H9 (cell line): Measurements from ENCODE around the gene IL4. TPM values are rescaled to one million over a fixed set of nuclear protein-coding genes. Genes with fewer than 3 reads are reported as not detected.

ENCODE experiments used
- DNase-seq: peaks from one replicate; pipeline ENCODE4 v3.0.0-alpha.2; 2017
- H2AFZ ChIP-seq: one replicate; pipeline ENCODE4 v1.6.1; 2013; ENCODE audit warnings: mild to moderate bottlenecking, low read length, control low read depth, moderate library complexity
- H2AK5ac ChIP-seq: 2 replicates; pipeline ENCODE4 v1.6.1; 2013; ENCODE audit warnings: low read length, control low read depth, mixed read lengths; ENCODE audit not compliant: insufficient read length
- H2BK120ac ChIP-seq: one replicate; pipeline ENCODE4 v1.6.1; 2013; ENCODE audit warnings: low read depth, mild to moderate bottlenecking, low read length, control low read depth, inconsistent platforms; ENCODE audit not compliant: poor library complexity, severe bottlenecking
- H2BK12ac ChIP-seq: 2 replicates; pipeline ENCODE4 v1.6.1; 2013; ENCODE audit warnings: low read length, control low read depth, mixed read lengths, low read depth; ENCODE audit not compliant: insufficient read length
- H2BK15ac ChIP-seq: 2 replicates; pipeline ENCODE4 v1.6.1; 2013; ENCODE audit warnings: low read depth, low read length, control low read depth
- H2BK20ac ChIP-seq: one replicate; pipeline ENCODE4 v1.6.1; 2013; ENCODE audit warnings: low read depth, mild to moderate bottlenecking, low read length, control low read depth, inconsistent platforms; ENCODE audit not compliant: poor library complexity, severe bottlenecking
- H2BK5ac ChIP-seq: 2 replicates; pipeline ENCODE4 v1.6.1; 2013; ENCODE audit warnings: low read length, control low read depth, mixed read lengths; ENCODE audit not compliant: insufficient read length
- H3K14ac ChIP-seq: 2 replicates; pipeline ENCODE4 v1.6.1; 2013; ENCODE audit warnings: low read length, control low read depth; ENCODE audit not compliant: insufficient read depth
- H3K18ac ChIP-seq: 2 replicates; pipeline ENCODE4 v1.6.1; 2013; ENCODE audit warnings: low read depth, mild to moderate bottlenecking, mixed read lengths, low read length, control low read depth; ENCODE audit not compliant: insufficient read length
- H3K23ac ChIP-seq: 2 replicates; pipeline ENCODE4 v1.6.1; 2013; ENCODE audit warnings: low read length, control low read depth, mixed read lengths, low read depth; ENCODE audit not compliant: insufficient read length
- H3K23me2 ChIP-seq: 2 replicates; pipeline ENCODE4 v1.6.1; 2013; ENCODE audit warnings: low read depth, mild to moderate bottlenecking, mixed read lengths, low read length, control low read depth; ENCODE audit not compliant: insufficient read length, poor library complexity, severe bottlenecking
- H3K27ac ChIP-seq: 2 replicates; pipeline ENCODE4 v1.5.1; 2013; ENCODE audit warnings: low read length, control low read depth, mixed read lengths, low read depth; ENCODE audit not compliant: insufficient read length
- H3K27me3 ChIP-seq: 2 replicates; pipeline ENCODE4 v1.6.1; 2013; ENCODE audit warnings: low read length, control low read depth, inconsistent platforms; ENCODE audit not compliant: insufficient read depth
- H3K4ac ChIP-seq: 2 replicates; pipeline ENCODE4 v1.6.1; 2013; ENCODE audit warnings: low read depth, mild to moderate bottlenecking, control low read depth, inconsistent platforms, low read length, moderate library complexity
- H3K4me1 ChIP-seq: 2 replicates; pipeline ENCODE4 v1.6.1; 2013; ENCODE audit warnings: low read length, control low read depth, inconsistent platforms; ENCODE audit not compliant: insufficient read depth
- H3K4me2 ChIP-seq: 2 replicates; pipeline ENCODE4 v1.6.1; 2013; ENCODE audit warnings: low read length, control low read depth, mixed read lengths; ENCODE audit not compliant: insufficient read length, insufficient read depth
- H3K56ac ChIP-seq: 2 replicates; pipeline ENCODE4 v1.6.1; 2013; ENCODE audit warnings: low read depth, mild to moderate bottlenecking, mixed read lengths, low read length, control low read depth; ENCODE audit not compliant: insufficient read length
- H3K79me1 ChIP-seq: 2 replicates; pipeline ENCODE4 v1.6.1; 2013; ENCODE audit warnings: low read depth, mild to moderate bottlenecking, moderate library complexity, low read length, control low read depth, inconsistent platforms; ENCODE audit not compliant: insufficient read depth, poor library complexity, severe bottlenecking
- H3K79me2 ChIP-seq: 2 replicates; pipeline ENCODE4 v1.6.1; 2013; ENCODE audit warnings: low read length, control low read depth, inconsistent platforms; ENCODE audit not compliant: insufficient read depth
- H3K9ac ChIP-seq: 2 replicates; pipeline ENCODE4 v1.6.1; 2013; ENCODE audit warnings: low read length, control low read depth, mixed read lengths; ENCODE audit not compliant: insufficient read length; ENCODE audit errors: extremely low read depth
- H3K9me3 ChIP-seq: one replicate; pipeline ENCODE4 v1.6.1; 2013; ENCODE audit warnings: low read depth, low read length, inconsistent platforms; ENCODE audit not compliant: control insufficient read depth
- H3T11ph ChIP-seq: one replicate; pipeline ENCODE4 v1.6.1; 2013; ENCODE audit warnings: mild to moderate bottlenecking, low read length, control low read depth, inconsistent platforms
- H4K20me1 ChIP-seq: one replicate; pipeline ENCODE4 v1.6.1; 2013; ENCODE audit not compliant: control insufficient read depth, insufficient read length, insufficient read depth
- H4K5ac ChIP-seq: 2 replicates; pipeline ENCODE4 v1.6.1; 2013; ENCODE audit warnings: low read depth, mild to moderate bottlenecking, mixed read lengths, low read length, control low read depth; ENCODE audit not compliant: insufficient read length
- H4K8ac ChIP-seq: replicated peaks from 2 replicates; pipeline ENCODE4 v1.6.1; 2013; ENCODE audit warnings: low read length, control low read depth, mixed read lengths, low read depth; ENCODE audit not compliant: insufficient read length
- H4K91ac ChIP-seq: 2 replicates; pipeline ENCODE4 v1.6.1; 2013; ENCODE audit warnings: low read depth, mild to moderate bottlenecking, moderate library complexity, mixed read lengths, low read length, control low read depth; ENCODE audit not compliant: insufficient read length
- H3K27ac Mint-ChIP-seq, 3 experiments: 2 replicates in 2 of 3; 3 replicates in 1 of 3; pipeline ENCODE4 v1.8.0; 2020 to 2021; ENCODE audit warnings: mixed read lengths in 3 of 3, mild to moderate bottlenecking in 1 of 3, moderate library complexity in 1 of 3
- H3K27me3 Mint-ChIP-seq: 2 replicates; pipeline ENCODE4 v1.8.0; 2021; ENCODE audit warnings: low read depth, mild to moderate bottlenecking, moderate library complexity, mixed read lengths
- H3K36me3 Mint-ChIP-seq, 3 experiments: 2 replicates in 2 of 3; 3 replicates in 1 of 3; pipeline ENCODE4 v1.8.0; 2020 to 2021; ENCODE audit warnings: low read depth in 3 of 3, mixed read lengths in 3 of 3; ENCODE audit not compliant: insufficient read depth in 1 of 3
- H3K4me1 Mint-ChIP-seq, 2 experiments: 2 replicates each; pipeline ENCODE4 v1.8.0; 2020; ENCODE audit warnings: mixed read lengths in 2 of 2
- H3K4me3 Mint-ChIP-seq, 2 experiments: 2 replicates in 1 of 2; 3 replicates in 1 of 2; pipeline ENCODE4 v1.8.0; 2020 to 2021; ENCODE audit warnings: mild to moderate bottlenecking in 2 of 2, mixed read lengths in 2 of 2, moderate library complexity in 1 of 2
- H3K9me3 Mint-ChIP-seq, 2 experiments: 2 replicates in 1 of 2; 3 replicates in 1 of 2; pipeline ENCODE4 v1.8.0; 2020; ENCODE audit warnings: mild to moderate bottlenecking in 2 of 2, mixed read lengths in 2 of 2, moderate library complexity in 1 of 2
- CTCF ChIP-seq: fragments of 200-600 bp; sonication (generic); conservative IDR thresholded peaks from 3 replicates; pipeline ENCODE4 v1.8.0; 2021; ENCODE audit warnings: antibody characterized with exemption, mild to moderate bottlenecking
- WGBS: extraction: QIAGEN DNeasy Blood & Tissue Kit; methylation state at CpG from one replicate; pipeline ENCODE4 v1.1.7; 2013; ENCODE audit warnings: missing lambda C conversion rate, low lambda C conversion rate, mixed read lengths; ENCODE audit not compliant: insufficient read length; ENCODE audit errors: extremely low coverage; 5-methylcytosine and 5-hydroxymethylcytosine counted together
- total RNA-seq: library from RNA; stranded (reverse); gene quantifications from 2 replicates; pipeline ENCODE4 v1.2.1, GENCODE V29; 2021

IL4 gene
- total RNA-seq, 1 experiment from 2014 or later, result not detected

DNA sequence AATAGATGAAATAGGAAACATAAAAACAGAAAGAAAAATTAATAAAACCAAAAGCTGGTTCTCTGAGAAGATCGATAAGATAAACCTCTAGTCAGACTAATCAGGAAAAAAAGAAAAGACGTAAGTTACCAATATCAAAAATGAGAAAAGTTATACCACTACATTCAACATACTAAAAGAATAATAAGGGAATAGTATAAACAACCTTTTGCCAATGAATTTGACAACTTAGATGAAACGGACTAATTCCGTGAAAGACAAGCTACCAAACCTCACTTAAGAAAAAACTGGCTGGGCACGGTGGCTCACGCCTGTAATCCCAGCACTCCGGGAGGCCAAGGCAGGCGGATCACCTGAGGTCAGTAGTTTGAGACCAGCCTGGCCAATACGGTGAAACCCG lies 56.1 kb downstream of the IL4 start:
- Histone ChIP-seq H3K27me3 (no peaks in the 10 kb centered on the region), H3K18ac (no peak overlapping the region), H2AFZ (no peak overlapping the region), H2BK12ac (no peak overlapping the region), H3K4me1 (no peaks in the 10 kb centered on the region), H4K20me1 (no peaks in the 10 kb centered on the region), H4K8ac (no peak overlapping the region), H3K14ac (no peak overlapping the region), H2AK5ac (no peak overlapping the region), H2BK5ac (no peak overlapping the region), H3T11ph (no peak overlapping the region), H3K9ac (no peak overlapping the region), H4K91ac (no peak overlapping the region), H4K5ac (no peak overlapping the region), H3K27ac (no peak overlapping the region), H3K79me2 (no peaks in the 10 kb centered on the region), H2BK120ac (no peak overlapping the region), H3K4ac (no peak overlapping the region), H3K23me2 (no peaks in the 10 kb centered on the region), H3K23ac (no peak overlapping the region), H3K79me1 (no peaks in the 10 kb centered on the region), H2BK15ac (no peak overlapping the region), H3K9me3 (no peaks in the 10 kb centered on the region), H3K4me2 (no peak overlapping the region), H3K56ac (no peak overlapping the region), H2BK20ac (no peak overlapping the region)
- no peaks in the 10 kb centered on the region for H3K4me1 Mint-ChIP-seq
- H3K27me3 Mint-ChIP-seq, result no peaks in the 10 kb centered on the region
- no peak for DNase-seq
- peaks cover 0 to 6% (median 5%) of the 10 kb centered on the region in 3 experiments; a peak in 2 of 7 replicates for H3K36me3 Mint-ChIP-seq
- H3K9me3 Mint-ChIP-seq, result no peaks in the 10 kb centered on the region
- peak overlapping the region in 1 of 3 experiments; percentile 27; a peak in 1 of 7 replicates for H3K27ac Mint-ChIP-seq
- H3K4me3 Mint-ChIP-seq, result no peak overlapping the region
- no peak for TF ChIP-seq CTCF
- WGBS, result no CpG with 5 or more reads among the region's 10 CpGs

Other genes starting within 250 kb of the IL4 start
- 7.2 and 8.7 TPM in 2 replicates for gene IRF1, start 183.2 kb upstream of the IL4 start, total RNA-seq
- not detected in 2 replicates for gene IL5, start 130.5 kb upstream of the IL4 start, total RNA-seq
- 40.4 and 46.1 TPM in 2 replicates for gene RAD50, start 117.0 kb upstream of the IL4 start, total RNA-seq
- not detected in 2 replicates for gene IL13, start 15.8 kb upstream of the IL4 start, total RNA-seq
- gene KIF3A, start 63.6 kb downstream of the IL4 start, total RNA-seq, result 12.9 and 13.2 TPM in 2 replicates
- 0.57 and 0.90 TPM in 2 replicates for gene CCNI2, start 73.4 kb downstream of the IL4 start, total RNA-seq
- gene SEPTIN8, start 103.2 kb downstream of the IL4 start, total RNA-seq, result 36.0 and 38.2 TPM in 2 replicates
- 0.20 and 0.31 TPM in 2 replicates for gene SOWAHA, start 139.3 kb downstream of the IL4 start, total RNA-seq
- 5.8 and 7.0 TPM in 2 replicates for gene SHROOM1, start 156.7 kb downstream of the IL4 start, total RNA-seq
- 0.24 and 0.57 TPM in 2 replicates for gene GDF9, start 192.5 kb downstream of the IL4 start, total RNA-seq
- gene UQCRQ, start 192.7 kb downstream of the IL4 start, total RNA-seq, result 293 and 306 TPM in 2 replicates
- gene LEAP2, start 199.7 kb downstream of the IL4 start, total RNA-seq, result 1.0 and 1.4 TPM in 2 replicates